DOHH2 (cell line): ENCODE measurements around the gene AKAP17A.

Experiments used
- EZH2phosphoT487 ChIP-seq: fragments of 200-600 bp; sonication (generic); IDR thresholded peaks from 2 replicates; pipeline ENCODE4 v1.6.1; 2017; ENCODE audit warnings: borderline replicate concordance, mild to moderate bottlenecking, antibody characterized with exemption, low read length, moderate library complexity, mixed read lengths
- TF ChIP-seq, protein P1 (sequence below): fragments of 200-600 bp; sonication (generic); IDR thresholded peaks from one replicate; pipeline ENCODE4 v1.5.1; 2014; ENCODE audit warnings: antibody characterized with exemption, mild to moderate bottlenecking, low read depth, low read length; ENCODE audit not compliant: poor library complexity, severe bottlenecking

- TF ChIP-seq, protein P1, sequence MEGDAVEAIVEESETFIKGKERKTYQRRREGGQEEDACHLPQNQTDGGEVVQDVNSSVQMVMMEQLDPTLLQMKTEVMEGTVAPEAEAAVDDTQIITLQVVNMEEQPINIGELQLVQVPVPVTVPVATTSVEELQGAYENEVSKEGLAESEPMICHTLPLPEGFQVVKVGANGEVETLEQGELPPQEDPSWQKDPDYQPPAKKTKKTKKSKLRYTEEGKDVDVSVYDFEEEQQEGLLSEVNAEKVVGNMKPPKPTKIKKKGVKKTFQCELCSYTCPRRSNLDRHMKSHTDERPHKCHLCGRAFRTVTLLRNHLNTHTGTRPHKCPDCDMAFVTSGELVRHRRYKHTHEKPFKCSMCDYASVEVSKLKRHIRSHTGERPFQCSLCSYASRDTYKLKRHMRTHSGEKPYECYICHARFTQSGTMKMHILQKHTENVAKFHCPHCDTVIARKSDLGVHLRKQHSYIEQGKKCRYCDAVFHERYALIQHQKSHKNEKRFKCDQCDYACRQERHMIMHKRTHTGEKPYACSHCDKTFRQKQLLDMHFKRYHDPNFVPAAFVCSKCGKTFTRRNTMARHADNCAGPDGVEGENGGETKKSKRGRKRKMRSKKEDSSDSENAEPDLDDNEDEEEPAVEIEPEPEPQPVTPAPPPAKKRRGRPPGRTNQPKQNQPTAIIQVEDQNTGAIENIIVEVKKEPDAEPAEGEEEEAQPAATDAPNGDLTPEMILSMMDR, result no peak
- no peak for TF ChIP-seq EZH2phosphoT487
These were observed 10.9 kb downstream of the AKAP17A start for GRCh38 chrX:1602299-1602698.
